NK-92 (cell line): ENCODE data around the gene SORBS2.

Experiments
- DNase-seq: peaks from one replicate; lab custom pipeline; 2025; ENCODE audit not compliant: unreplicated experiment; lab: John Stamatoyannopoulos, UW

SORBS2 gene

GRCh38 chr4:185805979-185806378, 6.0 kb downstream of the SORBS2 start:
- DNase-seq = no peak

- DNase-seq = no peak
Observed at GRCh38 chr4:185805262-185805802, 6.7 kb downstream of the SORBS2 start.

DNA sequence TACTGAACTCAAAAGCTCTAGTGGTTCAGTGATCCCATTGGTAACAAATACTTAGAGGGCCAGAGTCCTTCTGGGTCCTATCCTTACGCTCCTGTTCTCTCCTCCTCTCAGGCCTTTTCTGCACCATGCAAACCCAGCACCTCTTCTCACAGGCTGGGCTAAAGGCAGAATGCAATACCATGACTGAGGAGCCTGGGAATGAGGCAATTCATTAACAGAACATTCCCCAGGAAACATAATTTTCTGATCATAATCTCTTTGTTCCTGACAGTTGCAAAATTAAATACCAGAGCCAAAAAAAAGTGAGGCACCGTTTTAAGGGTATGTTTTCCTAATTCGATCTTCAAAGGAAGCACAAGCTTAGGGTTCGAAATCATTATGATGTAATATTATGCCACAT, 9.0 kb downstream of the SORBS2 start:
- no peak for DNase-seq

DNA sequence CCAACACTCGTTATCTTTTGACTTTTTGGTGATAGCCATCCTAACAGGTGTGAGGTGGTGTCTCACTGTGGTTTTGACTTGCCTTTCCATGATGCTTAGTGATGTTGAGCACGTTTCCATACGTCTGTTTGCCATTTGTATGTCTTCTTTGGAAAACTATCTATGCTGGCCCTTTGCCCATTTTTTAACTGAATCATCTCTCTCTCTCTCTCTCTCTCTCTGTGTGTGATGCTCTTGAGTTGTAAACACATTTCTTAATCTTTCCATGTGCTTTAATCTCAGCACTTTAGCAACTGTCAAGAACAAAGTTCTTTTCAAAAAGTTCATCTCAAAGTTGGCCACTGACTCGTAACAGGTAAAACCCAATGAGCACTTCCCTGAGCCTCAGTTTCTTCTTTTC, 10.5 kb downstream of the SORBS2 start:
- DNase-seq = no peak

DNA sequence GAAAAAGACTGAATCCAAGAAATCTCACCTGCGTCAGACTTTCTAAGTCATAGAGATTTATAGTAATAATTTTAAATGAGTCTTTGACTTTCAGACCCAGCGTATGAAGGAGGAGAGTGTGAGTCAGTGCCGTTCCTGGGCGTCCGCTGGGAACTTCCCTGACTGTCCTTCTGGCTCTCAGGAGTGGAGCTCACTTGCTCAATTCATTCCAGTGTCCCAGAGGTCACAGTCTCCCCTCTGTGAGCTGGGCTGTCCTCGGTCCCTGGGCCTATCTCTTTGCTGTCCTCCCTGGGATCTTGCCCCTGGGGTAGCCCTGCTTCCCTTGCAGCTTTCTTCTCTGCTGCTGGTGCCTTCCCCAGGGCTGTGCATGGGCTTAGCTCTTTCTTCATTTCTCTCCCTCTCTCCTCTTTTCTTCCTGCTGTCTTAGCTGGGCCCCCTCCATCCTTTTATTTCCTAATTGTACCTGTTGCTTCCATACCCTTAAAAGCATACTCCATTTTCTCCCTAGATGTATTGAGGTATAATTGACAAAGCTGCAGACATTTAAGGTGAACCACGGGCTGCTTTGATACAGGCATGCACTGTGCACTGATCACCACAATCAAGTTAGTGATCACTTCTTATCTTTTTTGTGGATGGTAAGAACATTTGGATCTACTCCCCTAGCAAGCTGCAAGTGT, 11.6 kb downstream of the SORBS2 start:
- no peak for DNase-seq

DNA sequence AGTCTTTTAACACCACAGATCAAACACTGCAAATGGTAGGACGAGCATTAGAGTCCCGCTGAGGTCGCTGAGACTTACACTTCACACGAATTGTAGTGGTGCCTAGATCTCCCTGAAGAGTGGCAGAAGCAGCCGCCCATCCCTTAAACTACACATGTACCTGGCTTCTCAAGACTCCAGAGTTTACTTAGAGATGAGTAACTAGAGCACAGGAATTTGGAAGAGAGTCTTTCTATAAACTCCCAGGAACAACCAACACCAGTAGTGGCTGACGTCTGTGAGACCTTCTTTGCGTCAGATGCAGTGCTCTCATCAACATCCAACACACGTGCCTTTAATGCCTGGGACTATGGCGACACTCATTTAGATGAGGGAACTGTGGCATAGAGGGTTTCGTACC, 12.6 kb downstream of the SORBS2 start:
- DNase-seq = no peak

DNA sequence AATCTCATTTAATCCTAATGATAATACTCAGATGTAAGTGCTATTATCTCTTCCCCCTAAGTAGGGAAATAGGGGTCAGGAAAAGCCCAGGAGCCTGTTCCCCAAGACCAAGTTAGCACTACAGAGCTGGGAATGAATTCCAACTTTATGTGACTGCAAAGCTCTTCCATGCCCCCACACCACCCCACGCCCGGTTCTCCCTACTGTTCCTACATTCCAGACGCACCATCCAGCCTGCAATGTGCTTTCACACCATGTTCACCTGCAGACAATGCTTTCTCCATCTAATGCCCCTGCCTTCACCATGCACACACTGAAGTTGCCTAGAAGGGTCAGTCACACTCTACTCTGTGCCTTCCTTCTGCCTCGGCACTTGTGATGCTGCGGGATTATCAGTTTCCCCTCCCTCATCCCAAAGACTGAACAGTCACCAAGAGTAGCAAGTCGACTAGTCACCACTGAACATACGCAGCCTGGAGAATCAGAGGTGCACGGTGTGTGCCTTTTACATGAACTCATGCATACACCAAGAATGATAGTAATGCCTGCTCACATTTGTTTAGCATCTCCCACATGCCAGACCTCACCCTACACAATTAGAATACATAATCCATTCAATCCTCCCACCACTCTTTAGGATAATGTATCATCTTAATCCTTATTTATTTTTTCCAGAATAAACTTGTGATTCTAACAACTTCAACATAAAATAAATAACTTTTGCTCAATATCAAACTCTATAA, 14.2 kb downstream of the SORBS2 start:
- DNase-seq = no peak

DNA sequence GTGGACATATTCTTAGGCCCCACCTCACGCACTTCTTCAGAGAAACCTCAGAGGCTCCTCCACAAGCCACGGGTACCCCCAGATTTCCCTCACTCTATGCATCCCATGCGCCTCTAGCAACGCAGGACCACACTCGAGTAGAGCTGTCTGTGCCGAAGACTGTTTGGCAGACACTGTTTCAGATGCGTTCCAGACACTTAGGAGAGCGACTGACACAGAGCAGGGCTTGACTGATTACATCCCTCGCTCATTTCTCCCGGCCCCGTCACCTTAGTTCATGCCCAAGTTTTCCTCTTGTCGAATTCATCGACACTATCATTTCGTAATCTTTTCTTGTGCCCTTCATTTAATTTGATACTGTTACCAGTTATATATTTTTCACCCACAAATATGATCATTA, 15.0 kb downstream of the SORBS2 start:
- no peak for DNase-seq

DNA sequence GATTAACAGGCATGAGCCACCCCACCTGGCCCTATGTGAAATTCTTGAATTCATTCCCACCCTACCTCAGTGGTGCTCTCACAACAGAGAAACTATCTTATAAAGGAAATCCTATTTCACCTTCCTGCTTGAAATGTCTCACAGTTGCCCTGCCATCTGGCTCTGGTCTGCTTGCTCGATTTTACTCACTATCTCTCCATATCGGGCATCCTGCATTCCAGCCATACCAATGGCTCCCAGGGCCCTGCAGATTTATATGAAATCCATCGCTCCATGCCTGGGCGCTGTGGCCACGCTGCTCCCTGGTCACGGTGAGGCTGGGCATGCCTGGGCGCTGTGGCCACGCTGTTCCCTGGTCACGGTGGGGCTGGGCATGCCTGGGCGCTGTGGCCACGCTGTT, 15.8 kb downstream of the SORBS2 start:
- no peak for DNase-seq

- no peak for DNase-seq
Observed at GRCh38 chr4:185794637-185795036, 17.4 kb downstream of the SORBS2 start.

DNA sequence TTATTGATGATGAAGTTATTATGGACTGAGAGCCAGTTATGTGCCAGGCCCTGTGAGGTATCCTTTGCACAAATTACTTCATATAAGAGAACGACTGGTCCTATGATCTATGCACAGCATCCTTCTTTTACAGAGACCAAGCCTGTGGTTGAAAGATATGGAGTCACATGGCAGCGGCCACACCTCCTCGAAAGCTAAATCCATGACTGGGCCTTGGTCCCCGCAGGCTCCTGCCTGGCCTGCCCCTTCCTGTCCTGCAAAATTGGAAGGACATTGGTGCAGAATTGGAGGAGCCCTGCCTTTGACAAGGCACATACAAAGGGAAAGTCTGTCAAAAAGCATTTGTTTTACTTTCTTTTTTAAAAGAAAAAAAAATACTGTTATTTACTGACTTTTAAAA, 18.3 kb downstream of the SORBS2 start:
- DNase-seq = no peak

- DNase-seq = no peak
Observed at GRCh38 chr4:185793116-185793485, 18.9 kb downstream of the SORBS2 start.

DNA sequence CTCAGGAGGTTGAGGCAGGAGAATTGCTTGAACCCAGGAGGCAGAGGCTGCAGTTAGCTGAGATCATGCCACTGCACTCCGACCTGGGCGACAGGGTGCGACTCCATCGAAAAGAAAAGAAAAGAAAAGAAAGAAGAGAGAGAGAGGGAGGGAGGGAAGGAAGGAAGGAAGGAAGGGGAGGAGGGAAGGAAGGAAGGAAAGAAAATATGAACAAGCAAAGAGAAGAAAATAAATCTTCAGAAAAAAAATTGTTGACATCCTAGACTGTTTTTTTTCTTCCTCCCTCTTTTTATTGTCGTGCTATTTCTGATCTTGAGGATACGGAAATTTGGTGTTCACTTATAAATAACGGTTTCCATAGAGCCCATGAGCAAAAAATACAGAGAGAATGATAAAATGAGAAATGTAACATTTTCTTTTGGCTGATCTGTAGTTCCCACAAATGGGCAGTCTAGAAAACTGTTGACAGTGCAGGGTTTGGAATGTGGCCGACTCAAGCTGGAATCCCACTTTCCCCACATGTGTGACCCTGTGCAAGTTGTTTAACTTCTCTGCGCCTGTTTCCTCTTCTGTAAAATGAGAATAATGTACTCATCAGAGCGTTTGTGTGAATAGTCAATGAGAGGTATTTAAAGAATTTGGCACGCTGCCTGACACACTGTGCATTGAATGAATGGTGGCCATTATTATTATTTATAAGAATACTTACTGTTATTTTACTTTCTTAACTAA, 19.4 kb downstream of the SORBS2 start:
- DNase-seq = no peak

DNA sequence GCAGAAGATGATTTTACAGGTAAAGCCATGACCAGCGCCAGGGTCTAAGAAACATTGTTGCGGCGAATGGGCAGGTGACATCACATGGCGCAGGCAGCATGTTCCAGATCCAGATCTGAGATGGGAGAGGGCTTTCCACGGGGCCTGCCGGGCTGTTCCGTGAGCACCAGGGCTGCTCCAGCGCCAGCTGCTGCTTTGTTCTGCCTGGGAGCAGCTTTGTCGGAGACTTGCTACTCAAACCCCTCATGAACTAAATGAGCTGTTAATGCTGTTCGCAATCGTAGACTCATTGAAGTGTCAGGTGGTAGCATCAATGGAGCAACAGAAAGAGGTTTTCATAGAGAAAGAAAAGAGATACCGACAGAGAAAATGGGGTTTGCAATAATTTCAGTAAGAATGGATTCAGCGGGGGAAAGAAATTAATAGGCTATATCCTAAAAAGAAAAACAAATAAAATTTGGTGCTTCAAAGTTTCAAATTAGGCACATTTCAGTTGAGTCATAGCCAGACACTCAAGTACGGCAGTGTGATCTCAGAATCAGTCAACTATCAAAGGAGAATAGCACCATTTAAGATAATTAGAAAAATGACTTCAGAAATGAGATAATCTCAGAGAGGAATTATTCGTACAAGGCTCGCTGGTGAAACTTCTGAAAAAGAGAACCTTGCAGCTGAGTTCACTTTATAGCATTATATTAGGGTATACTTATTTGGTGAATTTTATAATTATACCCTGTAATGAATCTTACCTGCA, 23.9 kb downstream of the SORBS2 start:
- DNase-seq = no peak

GRCh38 chr4:185786422-185786821, 25.6 kb downstream of the SORBS2 start:
- DNase-seq = no peak

DNA sequence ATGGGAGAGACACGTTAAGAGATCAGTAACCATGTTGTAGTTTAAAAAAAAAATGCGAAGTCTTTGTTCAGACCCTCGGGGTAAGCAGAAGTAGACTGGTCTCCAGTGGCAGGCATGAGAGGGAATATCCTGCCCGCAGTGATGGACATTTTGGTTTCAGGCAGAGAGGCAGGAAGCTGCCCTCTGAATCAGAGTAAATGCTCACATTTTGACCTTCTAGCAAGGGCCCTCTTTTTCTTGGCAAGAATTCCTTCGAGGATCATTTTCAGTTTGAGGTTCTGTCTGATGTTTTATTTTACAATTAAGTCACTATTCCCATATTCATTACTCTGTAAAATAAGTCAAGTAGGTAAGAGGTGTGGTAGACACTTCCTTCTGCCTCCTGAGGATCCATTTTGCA, 28.4 kb downstream of the SORBS2 start:
- DNase-seq = no peak

- DNase-seq = no peak
Observed at GRCh38 chr4:185782523-185782922, 29.5 kb downstream of the SORBS2 start.

GRCh38 chr4:185781555-185782215, 30.3 kb downstream of the SORBS2 start:
- no peak for DNase-seq

- no peak for DNase-seq
Observed at GRCh38 chr4:185780472-185780871, 31.5 kb downstream of the SORBS2 start.

DNA sequence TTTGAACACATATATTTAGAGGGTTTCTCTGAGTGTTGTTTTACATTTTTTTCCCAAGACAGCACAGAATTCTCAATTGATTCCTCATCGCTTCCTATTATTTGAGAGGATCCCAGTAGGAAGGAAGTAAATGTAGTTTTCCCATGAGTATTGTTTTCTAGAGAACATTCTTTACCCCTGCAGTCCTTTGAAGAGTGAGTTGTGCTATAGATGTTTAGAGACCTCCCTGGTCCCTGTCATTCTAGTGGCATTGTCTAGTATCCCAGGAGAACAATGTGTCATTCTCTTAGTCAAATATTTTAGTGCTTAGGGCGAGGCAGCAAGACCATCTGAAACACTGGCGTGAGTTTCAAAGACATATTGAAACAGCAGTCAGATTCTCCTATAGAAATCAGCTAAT, 32.5 kb downstream of the SORBS2 start:
- DNase-seq = no peak

GRCh38 chr4:185778307-185778706, 33.7 kb downstream of the SORBS2 start:
- DNase-seq = no peak
